Measurements from ENCODE around the gene CACNA2D4.

Gene CACNA2D4

GRCh38 chr12:1932264-1932777 lies 13.9 kb upstream of the CACNA2D4 start:
- DNase-seq (ENCODE audit: insufficient read length, low spot score) = no peak
- no peak for FAIRE-seq
- TF ChIP-seq CTCF (IDR thresholded peaks at IDR 0.05; ENCODE audit: insufficient read depth, missing control alignments) = no peak

- no peak for DNase-seq (ENCODE audit: insufficient read length, low spot score)
- no peak for FAIRE-seq
- TF ChIP-seq CTCF (IDR thresholded peaks at IDR 0.05; ENCODE audit: insufficient read depth, missing control alignments) = no peak
These were observed 13.2 kb upstream of the CACNA2D4 start for GRCh38 chr12:1931642-1932041.

GRCh38 chr12:1930803-1931597 lies 12.5 kb upstream of the CACNA2D4 start:
- FAIRE-seq (no peak), DNase-seq (ENCODE audit: insufficient read length, low spot score) (no peak)
- no peak for TF ChIP-seq CTCF (IDR thresholded peaks at IDR 0.05; ENCODE audit: insufficient read depth, missing control alignments)

GRCh38 chr12:1929985-1930802 lies 11.7 kb upstream of the CACNA2D4 start:
- FAIRE-seq (no peak), DNase-seq (ENCODE audit: insufficient read length, low spot score) (no peak)
- TF ChIP-seq CTCF (IDR thresholded peaks at IDR 0.05; ENCODE audit: insufficient read depth, missing control alignments) = no peak

GRCh38 chr12:1929241-1929984 lies 11.0 kb upstream of the CACNA2D4 start:
- TF ChIP-seq CTCF (IDR thresholded peaks at IDR 0.05; ENCODE audit: insufficient read depth, missing control alignments) = no peak
- DNase-seq (ENCODE audit: insufficient read length, low spot score) (no peak), FAIRE-seq (no peak)

GRCh38 chr12:1928439-1929121 lies 10.1 kb upstream of the CACNA2D4 start:
- no peak for TF ChIP-seq CTCF (IDR thresholded peaks at IDR 0.05; ENCODE audit: insufficient read depth, missing control alignments)
- FAIRE-seq = no peak
- no peak for DNase-seq (ENCODE audit: insufficient read length, low spot score)
